Immature natural killer cell (primary cell): ENCODE data around the gene PUM2. TPM values are rescaled to one million over a fixed set of nuclear protein-coding genes. Genes with fewer than 3 reads are reported as not detected.
A peak's percentile ranks its signal among the peaks of the same experiment; 100 is the strongest.
"Not testable (repeated sequence)": the region's sequence is repeated elsewhere in the genome, so short reads cannot be mapped to it uniquely, and the experiment has no call there.

Source experiments
- DNase-seq, 3 donors: peaks; one replicate each; pipeline ENCODE4 v3.0.0; 2022; ENCODE audit warnings: mixed read lengths in 1 of 3
- H3K27ac Mint-ChIP-seq, 6 donors: one replicate each; pipeline ENCODE4 v1.8.0; 2020; ENCODE audit warnings: mixed read lengths in 6 of 6, mild to moderate bottlenecking in 5 of 6, inconsistent platforms in 4 of 6, moderate library complexity in 3 of 6
- H3K27me3 Mint-ChIP-seq, 3 donors: one replicate each; pipeline ENCODE4 v1.8.0; 2020 to 2021; ENCODE audit warnings: low read depth in 3 of 3, mild to moderate bottlenecking in 3 of 3, mixed read lengths in 3 of 3, moderate library complexity in 3 of 3, inconsistent platforms in 1 of 3
- H3K36me3 Mint-ChIP-seq, 3 donors: one replicate each; pipeline ENCODE4 v1.8.0; 2020; ENCODE audit warnings: mixed read lengths in 3 of 3, inconsistent platforms in 2 of 3, mild to moderate bottlenecking in 2 of 3
- H3K4me1 Mint-ChIP-seq, 2 donors: one replicate each; pipeline ENCODE4 v1.8.0; 2020; ENCODE audit warnings: inconsistent platforms in 2 of 2, mild to moderate bottlenecking in 2 of 2, mixed read lengths in 2 of 2, moderate library complexity in 1 of 2
- H3K4me3 Mint-ChIP-seq, 5 donors: one replicate each; pipeline ENCODE4 v1.8.0; 2020; ENCODE audit warnings: mild to moderate bottlenecking in 5 of 5, mixed read lengths in 5 of 5, inconsistent platforms in 3 of 5, moderate library complexity in 3 of 5
- H3K9me3 Mint-ChIP-seq, 6 donors: one replicate each; pipeline ENCODE4 v1.8.0; 2020; ENCODE audit warnings: mild to moderate bottlenecking in 6 of 6, mixed read lengths in 6 of 6, inconsistent platforms in 4 of 6, moderate library complexity in 3 of 6
- polyA plus RNA-seq, 3 donors: library from polyadenylated mRNA; unstranded; fragments of 300-500 nt; fragmentation: Illumina TruSeq; gene quantifications; one replicate each; pipeline ENCODE4 v1.2.3, GENCODE V29; 2021

PUM2 gene
- polyA plus RNA-seq, 3 donors from 2014 or later = 11.2 to 23.9 (median 21.1) TPM

- Mint-ChIP-seq H3K4me3 (no peak overlapping the region), H3K4me1 (peaks cover under 1 to 3% of the 10 kb centered on the region in 2 donors), H3K36me3 (no peaks in the 10 kb centered on the region), H3K9me3 (no peaks in the 10 kb centered on the region), H3K27me3 (peaks cover 12 to 21% (median 13%) of the 10 kb centered on the region in 3 donors), H3K27ac (no peak overlapping the region)
- no peak for DNase-seq
Observed at GRCh38 chr2:20236496-20236895, 114.1 kb downstream of the PUM2 start.

GRCh38 chr2:20235655-20236305 is 114.9 kb downstream of the PUM2 start:
- H3K9me3 Mint-ChIP-seq = no peaks in the 10 kb centered on the region
- no peak overlapping the region for H3K4me3 Mint-ChIP-seq
- DNase-seq = no peak
- H3K36me3 Mint-ChIP-seq = no peaks in the 10 kb centered on the region
- H3K4me1 Mint-ChIP-seq = no peaks in the 10 kb centered on the region
- H3K27me3 Mint-ChIP-seq = peaks cover 8 to 20% (median 14%) of the 10 kb centered on the region in 3 donors
- H3K27ac Mint-ChIP-seq = no peak overlapping the region

GRCh38 chr2:20234597-20234996 is 116.0 kb downstream of the PUM2 start:
- peaks cover 8 to 14% (median 12%) of the 10 kb centered on the region in 3 donors for H3K27me3 Mint-ChIP-seq
- not testable (repeated sequence) for DNase-seq, H3K9me3 Mint-ChIP-seq, H3K4me3 Mint-ChIP-seq, H3K27ac Mint-ChIP-seq, H3K4me1 Mint-ChIP-seq, H3K36me3 Mint-ChIP-seq

- no peaks in the 10 kb centered on the region for H3K9me3 Mint-ChIP-seq
- peaks cover 10 to 15% (median 13%) of the 10 kb centered on the region in 3 donors for H3K27me3 Mint-ChIP-seq
- no peak for DNase-seq
- no peaks in the 10 kb centered on the region for H3K4me1 Mint-ChIP-seq
- no peak overlapping the region for H3K27ac Mint-ChIP-seq
- H3K36me3 Mint-ChIP-seq = no peaks in the 10 kb centered on the region
- no peak overlapping the region for H3K4me3 Mint-ChIP-seq
Observed at GRCh38 chr2:20232837-20233207, 117.8 kb downstream of the PUM2 start.

GRCh38 chr2:20231598-20232026 is 119.0 kb downstream of the PUM2 start:
- Mint-ChIP-seq H3K4me3 (no peak overlapping the region), H3K27ac (no peak overlapping the region), H3K27me3 (peaks cover 9 to 19% (median 16%) of the 10 kb centered on the region in 3 donors), H3K36me3 (no peaks in the 10 kb centered on the region), H3K4me1 (no peaks in the 10 kb centered on the region), H3K9me3 (no peaks in the 10 kb centered on the region)
- DNase-seq = no peak

- Mint-ChIP-seq H3K9me3 (no peaks in the 10 kb centered on the region), H3K4me3 (no peak overlapping the region), H3K36me3 (no peaks in the 10 kb centered on the region), H3K4me1 (peaks cover 0 to 1% of the 10 kb centered on the region in 2 donors), H3K27ac (no peak overlapping the region), H3K27me3 (peaks cover 6 to 19% (median 16%) of the 10 kb centered on the region in 3 donors)
- DNase-seq = no peak
Observed at GRCh38 chr2:20231159-20231558, 119.5 kb downstream of the PUM2 start.

- DNase-seq = no peak
- Mint-ChIP-seq H3K27ac (no peak overlapping the region), H3K4me1 (peaks cover 0 to 4% of the 10 kb centered on the region in 2 donors), H3K36me3 (no peaks in the 10 kb centered on the region), H3K4me3 (no peak overlapping the region), H3K27me3 (peaks cover 8 to 19% (median 11%) of the 10 kb centered on the region in 3 donors), H3K9me3 (no peaks in the 10 kb centered on the region)
Observed at GRCh38 chr2:20230114-20230425, 120.6 kb downstream of the PUM2 start.

GRCh38 chr2:20229322-20230113 is 121.1 kb downstream of the PUM2 start:
- Mint-ChIP-seq H3K9me3 (no peaks in the 10 kb centered on the region), H3K36me3 (no peaks in the 10 kb centered on the region), H3K4me1 (peaks cover 0 to 4% of the 10 kb centered on the region in 2 donors), H3K27ac (no peak overlapping the region), H3K27me3 (peaks cover 8 to 19% (median 11%) of the 10 kb centered on the region in 3 donors), H3K4me3 (no peak overlapping the region)
- DNase-seq = no peak

- Mint-ChIP-seq H3K27me3 (peaks cover 8 to 13% (median 13%) of the 10 kb centered on the region in 3 donors), H3K36me3 (no peaks in the 10 kb centered on the region), H3K4me1 (peaks cover 0 to 4% of the 10 kb centered on the region in 2 donors), H3K4me3 (no peak overlapping the region), H3K27ac (no peak overlapping the region), H3K9me3 (no peaks in the 10 kb centered on the region)
- no peak for DNase-seq
Observed at GRCh38 chr2:20227894-20228505, 122.6 kb downstream of the PUM2 start.

GRCh38 chr2:20226152-20226545 is 124.5 kb downstream of the PUM2 start:
- Mint-ChIP-seq H3K36me3 (no peaks in the 10 kb centered on the region), H3K27me3 (peaks cover 14 to 25% (median 18%) of the 10 kb centered on the region in 3 donors), H3K9me3 (no peaks in the 10 kb centered on the region), H3K4me1 (peaks cover 0 to 4% of the 10 kb centered on the region in 2 donors), H3K4me3 (peak overlapping the region in 2 of 5 donors; percentile 13 to 38), H3K27ac (no peak overlapping the region)
- no peak for DNase-seq

- H3K36me3 Mint-ChIP-seq = no peaks in the 10 kb centered on the region
- no peak overlapping the region for H3K27ac Mint-ChIP-seq
- H3K4me3 Mint-ChIP-seq = peak overlapping the region in 3 of 5 donors; percentile 10 to 27 (median 17)
- no peaks in the 10 kb centered on the region for H3K9me3 Mint-ChIP-seq
- peaks cover 15 to 25% (median 15%) of the 10 kb centered on the region in 3 donors for H3K27me3 Mint-ChIP-seq
- peaks cover 0 to 4% of the 10 kb centered on the region in 2 donors for H3K4me1 Mint-ChIP-seq
- DNase-seq = no peak
Observed at GRCh38 chr2:20225294-20226151, 125.1 kb downstream of the PUM2 start.

- no peak for DNase-seq
- Mint-ChIP-seq H3K4me1 (peaks cover 0 to 4% of the 10 kb centered on the region in 2 donors), H3K27ac (no peak within 1 kb of the TSS), H3K4me3 (peak within 1 kb of the TSS in 3 of 5 donors; percentile 10 to 27 (median 17)), H3K27me3 (peaks cover 15 to 25% (median 17%) of the 10 kb centered on the region in 3 donors), H3K36me3 (no peaks in the 10 kb centered on the region), H3K9me3 (no peaks in the 10 kb centered on the region)
Observed at GRCh38 chr2:20224716-20225293, 125.8 kb downstream of the PUM2 start, which contains the start of gene SDC1. Gene SDC1, minus strand, starts transcription at chr2:20225130. Its CDS starts 263 bp downstream, at chr2:20224867.

GRCh38 chr2:20224164-20224715 is 126.4 kb downstream of the PUM2 start:
- Mint-ChIP-seq H3K27ac (no peak overlapping the region), H3K9me3 (no peaks in the 10 kb centered on the region), H3K4me1 (peaks cover 0 to 4% of the 10 kb centered on the region in 2 donors), H3K4me3 (no peak overlapping the region), H3K27me3 (peaks cover 14 to 25% (median 17%) of the 10 kb centered on the region in 3 donors), H3K36me3 (no peaks in the 10 kb centered on the region)
- no peak for DNase-seq
